H9 (cell line): ENCODE measurements around the gene SMU1. TPM values are rescaled to one million over a fixed set of nuclear protein-coding genes. Genes with fewer than 3 reads are reported as not detected.

ENCODE experiments used
- DNase-seq: peaks from one replicate; pipeline ENCODE4 v3.0.0-alpha.2; 2017
- H2AFZ ChIP-seq: one replicate; pipeline ENCODE4 v1.6.1; 2013; ENCODE audit warnings: mild to moderate bottlenecking, low read length, control low read depth, moderate library complexity
- H2AK5ac ChIP-seq: 2 replicates; pipeline ENCODE4 v1.6.1; 2013; ENCODE audit warnings: low read length, control low read depth, mixed read lengths; ENCODE audit not compliant: insufficient read length
- H2BK120ac ChIP-seq: one replicate; pipeline ENCODE4 v1.6.1; 2013; ENCODE audit warnings: low read depth, mild to moderate bottlenecking, low read length, control low read depth, inconsistent platforms; ENCODE audit not compliant: poor library complexity, severe bottlenecking
- H2BK12ac ChIP-seq: 2 replicates; pipeline ENCODE4 v1.6.1; 2013; ENCODE audit warnings: low read length, control low read depth, mixed read lengths, low read depth; ENCODE audit not compliant: insufficient read length
- H2BK15ac ChIP-seq: 2 replicates; pipeline ENCODE4 v1.6.1; 2013; ENCODE audit warnings: low read depth, low read length, control low read depth
- H2BK20ac ChIP-seq: one replicate; pipeline ENCODE4 v1.6.1; 2013; ENCODE audit warnings: low read depth, mild to moderate bottlenecking, low read length, control low read depth, inconsistent platforms; ENCODE audit not compliant: poor library complexity, severe bottlenecking
- H2BK5ac ChIP-seq: 2 replicates; pipeline ENCODE4 v1.6.1; 2013; ENCODE audit warnings: low read length, control low read depth, mixed read lengths; ENCODE audit not compliant: insufficient read length
- H3K14ac ChIP-seq: 2 replicates; pipeline ENCODE4 v1.6.1; 2013; ENCODE audit warnings: low read length, control low read depth; ENCODE audit not compliant: insufficient read depth
- H3K18ac ChIP-seq: 2 replicates; pipeline ENCODE4 v1.6.1; 2013; ENCODE audit warnings: low read depth, mild to moderate bottlenecking, mixed read lengths, low read length, control low read depth; ENCODE audit not compliant: insufficient read length
- H3K23ac ChIP-seq: 2 replicates; pipeline ENCODE4 v1.6.1; 2013; ENCODE audit warnings: low read length, control low read depth, mixed read lengths, low read depth; ENCODE audit not compliant: insufficient read length
- H3K23me2 ChIP-seq: 2 replicates; pipeline ENCODE4 v1.6.1; 2013; ENCODE audit warnings: low read depth, mild to moderate bottlenecking, mixed read lengths, low read length, control low read depth; ENCODE audit not compliant: insufficient read length, poor library complexity, severe bottlenecking
- H3K27ac ChIP-seq: 2 replicates; pipeline ENCODE4 v1.5.1; 2013; ENCODE audit warnings: low read length, control low read depth, mixed read lengths, low read depth; ENCODE audit not compliant: insufficient read length
- H3K27me3 ChIP-seq: 2 replicates; pipeline ENCODE4 v1.6.1; 2013; ENCODE audit warnings: low read length, control low read depth, inconsistent platforms; ENCODE audit not compliant: insufficient read depth
- H3K4ac ChIP-seq: 2 replicates; pipeline ENCODE4 v1.6.1; 2013; ENCODE audit warnings: low read depth, mild to moderate bottlenecking, control low read depth, inconsistent platforms, low read length, moderate library complexity
- H3K4me1 ChIP-seq: 2 replicates; pipeline ENCODE4 v1.6.1; 2013; ENCODE audit warnings: low read length, control low read depth, inconsistent platforms; ENCODE audit not compliant: insufficient read depth
- H3K4me2 ChIP-seq: 2 replicates; pipeline ENCODE4 v1.6.1; 2013; ENCODE audit warnings: low read length, control low read depth, mixed read lengths; ENCODE audit not compliant: insufficient read length, insufficient read depth
- H3K56ac ChIP-seq: 2 replicates; pipeline ENCODE4 v1.6.1; 2013; ENCODE audit warnings: low read depth, mild to moderate bottlenecking, mixed read lengths, low read length, control low read depth; ENCODE audit not compliant: insufficient read length
- H3K79me1 ChIP-seq: 2 replicates; pipeline ENCODE4 v1.6.1; 2013; ENCODE audit warnings: low read depth, mild to moderate bottlenecking, moderate library complexity, low read length, control low read depth, inconsistent platforms; ENCODE audit not compliant: insufficient read depth, poor library complexity, severe bottlenecking
- H3K79me2 ChIP-seq: 2 replicates; pipeline ENCODE4 v1.6.1; 2013; ENCODE audit warnings: low read length, control low read depth, inconsistent platforms; ENCODE audit not compliant: insufficient read depth
- H3K9ac ChIP-seq: 2 replicates; pipeline ENCODE4 v1.6.1; 2013; ENCODE audit warnings: low read length, control low read depth, mixed read lengths; ENCODE audit not compliant: insufficient read length; ENCODE audit errors: extremely low read depth
- H3K9me3 ChIP-seq: one replicate; pipeline ENCODE4 v1.6.1; 2013; ENCODE audit warnings: low read depth, low read length, inconsistent platforms; ENCODE audit not compliant: control insufficient read depth
- H3T11ph ChIP-seq: one replicate; pipeline ENCODE4 v1.6.1; 2013; ENCODE audit warnings: mild to moderate bottlenecking, low read length, control low read depth, inconsistent platforms
- H4K20me1 ChIP-seq: one replicate; pipeline ENCODE4 v1.6.1; 2013; ENCODE audit not compliant: control insufficient read depth, insufficient read length, insufficient read depth
- H4K5ac ChIP-seq: 2 replicates; pipeline ENCODE4 v1.6.1; 2013; ENCODE audit warnings: low read depth, mild to moderate bottlenecking, mixed read lengths, low read length, control low read depth; ENCODE audit not compliant: insufficient read length
- H4K8ac ChIP-seq: replicated peaks from 2 replicates; pipeline ENCODE4 v1.6.1; 2013; ENCODE audit warnings: low read length, control low read depth, mixed read lengths, low read depth; ENCODE audit not compliant: insufficient read length
- H4K91ac ChIP-seq: 2 replicates; pipeline ENCODE4 v1.6.1; 2013; ENCODE audit warnings: low read depth, mild to moderate bottlenecking, moderate library complexity, mixed read lengths, low read length, control low read depth; ENCODE audit not compliant: insufficient read length
- H3K27ac Mint-ChIP-seq, 3 experiments: 2 replicates in 2 of 3; 3 replicates in 1 of 3; pipeline ENCODE4 v1.8.0; 2020 to 2021; ENCODE audit warnings: mixed read lengths in 3 of 3, mild to moderate bottlenecking in 1 of 3, moderate library complexity in 1 of 3
- H3K27me3 Mint-ChIP-seq: 2 replicates; pipeline ENCODE4 v1.8.0; 2021; ENCODE audit warnings: low read depth, mild to moderate bottlenecking, moderate library complexity, mixed read lengths
- H3K36me3 Mint-ChIP-seq, 3 experiments: 2 replicates in 2 of 3; 3 replicates in 1 of 3; pipeline ENCODE4 v1.8.0; 2020 to 2021; ENCODE audit warnings: low read depth in 3 of 3, mixed read lengths in 3 of 3; ENCODE audit not compliant: insufficient read depth in 1 of 3
- H3K4me1 Mint-ChIP-seq, 2 experiments: 2 replicates each; pipeline ENCODE4 v1.8.0; 2020; ENCODE audit warnings: mixed read lengths in 2 of 2
- H3K4me3 Mint-ChIP-seq, 2 experiments: 2 replicates in 1 of 2; 3 replicates in 1 of 2; pipeline ENCODE4 v1.8.0; 2020 to 2021; ENCODE audit warnings: mild to moderate bottlenecking in 2 of 2, mixed read lengths in 2 of 2, moderate library complexity in 1 of 2
- H3K9me3 Mint-ChIP-seq, 2 experiments: 2 replicates in 1 of 2; 3 replicates in 1 of 2; pipeline ENCODE4 v1.8.0; 2020; ENCODE audit warnings: mild to moderate bottlenecking in 2 of 2, mixed read lengths in 2 of 2, moderate library complexity in 1 of 2
- CTCF ChIP-seq: fragments of 200-600 bp; sonication (generic); conservative IDR thresholded peaks from 3 replicates; pipeline ENCODE4 v1.8.0; 2021; ENCODE audit warnings: antibody characterized with exemption, mild to moderate bottlenecking
- WGBS: extraction: QIAGEN DNeasy Blood & Tissue Kit; methylation state at CpG from one replicate; pipeline ENCODE4 v1.1.7; 2013; ENCODE audit warnings: missing lambda C conversion rate, low lambda C conversion rate, mixed read lengths; ENCODE audit not compliant: insufficient read length; ENCODE audit errors: extremely low coverage; 5-methylcytosine and 5-hydroxymethylcytosine counted together
- total RNA-seq: library from RNA; stranded (reverse); gene quantifications from 2 replicates; pipeline ENCODE4 v1.2.1, GENCODE V29; 2021

Gene SMU1
- total RNA-seq, 1 experiment from 2014 or later, result 26.9 TPM

DNA sequence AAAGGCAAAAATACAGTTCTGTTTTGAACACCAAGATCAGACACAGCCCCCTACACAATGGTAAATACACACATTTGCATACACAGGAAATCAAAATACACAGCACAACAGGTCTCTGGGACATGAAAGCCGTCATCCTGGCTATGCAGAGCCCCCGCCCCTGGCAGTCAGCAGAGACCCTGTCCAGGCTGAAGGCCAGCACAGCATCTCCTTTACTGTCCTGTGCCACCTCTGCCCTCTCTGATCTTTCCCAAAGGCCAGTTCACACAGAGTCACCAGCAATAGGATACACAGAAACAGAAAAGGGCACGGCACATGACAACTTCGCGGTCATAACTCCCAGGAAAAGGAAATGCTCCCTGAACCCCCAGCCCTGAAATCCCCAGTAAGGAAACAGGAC is 34.2 kb upstream of the SMU1 start:
- H4K20me1 ChIP-seq, result no peaks in the 10 kb centered on the region
- H2BK120ac ChIP-seq, result no peak overlapping the region
- Mint-ChIP-seq H3K36me3 (no peaks in the 10 kb centered on the region; a peak in 1 of 7 replicates), H3K4me3 (no peak overlapping the region), H3K27me3 (no peaks in the 10 kb centered on the region), H3K9me3 (no peaks in the 10 kb centered on the region), H3K27ac (peak overlapping the region in 2 of 3 experiments; percentile 60 to 86; a peak in 3 of 7 replicates), H3K4me1 (peaks cover 23 to 33% of the 10 kb centered on the region in 2 experiments)
- H3K79me2 ChIP-seq, result no peaks in the 10 kb centered on the region
- no peak overlapping the region for H4K91ac ChIP-seq
- H2AFZ ChIP-seq, result no peak overlapping the region
- H2BK15ac ChIP-seq, result no peak overlapping the region
- DNase-seq, result no peak
- no peaks in the 10 kb centered on the region for H3K9me3 ChIP-seq
- H3K14ac ChIP-seq, result no peak overlapping the region
- no peak overlapping the region for H3K18ac ChIP-seq
- no CpG with 5 or more reads among the region's 5 CpGs for WGBS
- H3K9ac ChIP-seq, result no peak overlapping the region
- no peak overlapping the region for H2BK12ac ChIP-seq
- no peak overlapping the region for H2AK5ac ChIP-seq
- no peak overlapping the region for H4K8ac ChIP-seq
- no peaks in the 10 kb centered on the region for H3K27me3 ChIP-seq
- H3K79me1 ChIP-seq, result no peaks in the 10 kb centered on the region
- H4K5ac ChIP-seq, result no peak overlapping the region
- H3K4me1 ChIP-seq, result no peaks in the 10 kb centered on the region; the same call in 1 of the 2 replicates
- H3T11ph ChIP-seq, result no peak overlapping the region
- H2BK20ac ChIP-seq, result no peak overlapping the region
- no peak overlapping the region for H3K56ac ChIP-seq
- H3K4me2 ChIP-seq, result no peak overlapping the region
- H3K23ac ChIP-seq, result no peak overlapping the region
- no peak for TF ChIP-seq CTCF
- H3K4ac ChIP-seq, result no peak overlapping the region
- H2BK5ac ChIP-seq, result no peak overlapping the region
- H3K23me2 ChIP-seq, result no peaks in the 10 kb centered on the region
- H3K27ac ChIP-seq, result no peak overlapping the region
